Hematopoietic multipotent progenitor cell treated with erythropoietin and hydrocortisone succinate and interleukin-3 and kit ligand, for 8 days (in vitro differentiated cells): ENCODE measurements around the gene CLEC4F.
A peak's percentile ranks its signal among the peaks of the same experiment; 100 is the strongest.

Experiments
- DNase-seq: peaks from one replicate; pipeline ENCODE4 v3.0.0-alpha.2; 2015

The CLEC4F gene

GRCh38 chr2:70785137-70785911 lies 35.1 kb downstream of the CLEC4F start:
- peak; percentile 93 for DNase-seq

GRCh38 chr2:70784320-70784719 lies 36.1 kb downstream of the CLEC4F start:
- DNase-seq, result no peak

DNA sequence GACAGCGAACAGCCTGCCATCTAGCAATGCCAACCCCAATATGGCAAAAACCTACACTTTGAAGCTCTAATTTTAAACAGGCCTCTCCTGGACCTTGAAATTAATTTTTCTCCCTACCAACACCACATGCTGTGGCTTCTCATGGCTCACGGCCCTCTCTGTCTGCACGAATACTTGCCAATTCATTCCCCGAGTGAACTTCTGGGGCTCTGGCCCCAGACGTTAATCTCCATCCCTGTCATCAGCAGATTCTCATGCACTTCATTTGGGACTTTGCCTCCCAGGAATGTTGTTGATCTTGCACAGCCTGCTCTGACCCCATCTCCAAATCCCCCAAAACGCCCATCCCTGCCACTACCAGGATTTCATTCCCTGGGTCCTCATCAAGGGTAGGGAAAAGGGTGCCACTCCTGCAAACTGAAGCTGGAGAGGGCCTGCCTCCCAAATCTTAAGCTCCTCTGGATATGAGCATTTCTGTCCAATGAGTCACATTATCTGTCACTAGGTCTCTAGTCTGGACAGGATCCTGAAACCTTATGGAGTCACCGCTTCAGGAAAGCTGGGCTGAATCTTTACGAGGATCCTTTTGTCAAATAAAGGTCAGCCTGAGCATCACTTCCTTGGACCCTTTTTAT lies 40.4 kb downstream of the CLEC4F start:
- no peak for DNase-seq

GRCh38 chr2:70779491-70779890 lies 40.9 kb downstream of the CLEC4F start:
- DNase-seq, result no peak

GRCh38 chr2:70778676-70779075 lies 41.7 kb downstream of the CLEC4F start:
- DNase-seq, result no peak

DNA sequence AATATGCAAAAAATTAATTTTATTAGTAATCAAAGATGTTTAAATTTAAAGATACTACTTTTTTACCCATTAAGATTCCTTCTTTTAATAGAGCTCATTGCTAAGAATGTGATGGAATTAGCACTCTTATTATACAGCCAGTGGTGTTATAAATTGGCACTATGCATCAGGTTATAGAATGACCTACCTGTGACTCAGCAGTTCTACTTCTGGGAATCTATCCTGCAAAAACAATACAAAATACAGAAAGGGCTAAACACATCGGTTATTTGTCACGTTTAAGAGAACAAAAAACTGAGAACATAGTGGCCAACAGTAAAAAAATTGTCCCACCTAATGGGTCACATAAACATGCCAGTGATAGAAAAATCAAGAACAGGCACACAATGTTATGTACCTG lies 42.9 kb downstream of the CLEC4F start:
- DNase-seq, result no peak

DNA sequence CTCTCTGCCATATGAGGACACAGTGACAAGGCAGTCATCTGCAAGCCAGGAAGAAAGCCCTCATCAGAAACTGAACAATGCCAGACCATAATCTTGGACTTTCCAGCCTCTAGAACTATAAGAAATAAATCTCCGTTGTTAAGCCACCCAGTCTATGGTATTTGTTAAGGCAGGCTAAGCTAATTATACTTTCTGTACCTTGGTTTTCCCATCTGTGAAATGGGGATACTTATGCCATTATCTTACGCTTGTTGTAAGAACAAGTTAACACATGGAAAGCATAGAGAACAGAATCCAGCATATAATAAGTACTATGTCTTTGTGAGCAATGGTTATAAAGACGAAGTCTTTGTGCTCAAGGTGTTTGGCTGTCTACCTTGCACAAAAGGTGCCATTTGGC lies 44.1 kb downstream of the CLEC4F start:
- DNase-seq, result no peak

GRCh38 chr2:70775141-70775540 lies 45.3 kb downstream of the CLEC4F start:
- no peak for DNase-seq

DNA sequence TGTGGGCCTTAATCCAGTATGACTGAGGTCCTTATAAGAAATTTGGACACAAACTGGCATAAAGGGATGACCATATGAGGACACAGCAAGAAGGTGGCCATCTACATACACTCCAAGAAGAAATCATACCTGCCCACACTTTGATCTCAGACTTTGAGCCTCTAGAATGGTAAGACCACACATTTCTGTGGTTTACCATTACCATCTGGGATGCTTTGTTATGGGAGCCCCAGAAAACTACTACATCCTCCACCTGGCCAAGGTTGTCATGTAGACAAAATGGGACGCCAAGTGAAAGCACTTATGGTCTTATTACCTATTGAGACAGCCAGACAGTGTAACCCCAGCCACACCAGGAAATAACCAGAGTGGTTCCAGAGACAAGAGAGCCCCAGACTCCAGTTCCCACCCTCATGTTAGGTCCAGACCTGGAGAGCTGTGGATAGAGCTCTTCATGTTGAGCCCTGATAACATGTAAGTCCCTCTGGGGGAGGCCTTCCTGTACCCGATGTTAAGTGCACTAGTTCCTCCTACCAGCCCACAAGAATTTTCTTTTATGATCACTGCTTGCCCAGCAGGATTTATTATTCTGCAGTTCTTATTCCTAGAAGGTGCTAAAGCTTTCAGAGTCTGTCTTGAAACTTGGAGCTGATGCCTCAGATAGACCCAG lies 47.8 kb downstream of the CLEC4F start:
- no peak for DNase-seq

DNA sequence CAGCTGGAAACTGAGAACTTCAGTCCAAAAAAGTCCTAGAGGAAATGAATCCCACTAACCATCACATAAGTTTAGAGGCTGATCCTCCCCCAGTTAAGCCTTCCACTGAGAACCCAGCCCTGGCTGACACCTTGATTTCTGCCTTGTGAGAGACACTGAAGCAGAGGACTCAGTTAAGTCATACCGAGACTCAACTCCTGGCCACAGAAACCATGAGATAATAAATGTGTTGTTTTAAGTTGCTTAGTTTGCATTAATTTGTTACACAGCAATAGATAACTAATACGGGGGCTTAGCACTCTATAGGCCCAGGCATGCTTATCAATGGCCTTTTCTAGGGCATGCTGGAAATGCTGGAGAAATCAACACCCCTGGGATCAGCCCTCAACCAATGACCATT lies 49.0 kb downstream of the CLEC4F start:
- no peak for DNase-seq

GRCh38 chr2:70769450-70769849 lies 50.9 kb downstream of the CLEC4F start:
- no peak for DNase-seq

DNA sequence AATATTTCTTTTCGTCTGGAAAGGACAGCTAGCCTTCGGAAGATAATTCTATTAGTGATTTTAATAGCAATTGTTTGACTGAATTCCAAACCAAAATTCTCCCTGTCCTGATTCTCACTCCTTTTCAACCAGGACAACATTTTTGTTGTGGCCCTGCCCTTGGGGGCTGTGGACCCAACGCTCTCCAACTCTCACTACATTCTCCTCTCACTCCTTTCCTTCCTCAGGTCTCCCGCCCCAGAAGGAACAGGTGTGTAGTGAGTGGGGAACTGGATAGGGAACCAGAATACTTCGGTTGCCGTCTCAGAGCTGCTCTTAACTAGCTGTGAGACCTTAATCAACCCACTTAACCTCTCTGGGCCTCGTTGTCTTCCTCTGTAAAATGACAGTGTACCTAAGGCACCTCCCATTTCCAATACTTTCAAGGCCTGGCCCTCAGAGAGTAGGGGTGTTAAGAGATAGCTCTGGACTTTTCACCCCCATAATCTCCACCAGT lies 51.8 kb downstream of the CLEC4F start:
- no peak for DNase-seq

DNA sequence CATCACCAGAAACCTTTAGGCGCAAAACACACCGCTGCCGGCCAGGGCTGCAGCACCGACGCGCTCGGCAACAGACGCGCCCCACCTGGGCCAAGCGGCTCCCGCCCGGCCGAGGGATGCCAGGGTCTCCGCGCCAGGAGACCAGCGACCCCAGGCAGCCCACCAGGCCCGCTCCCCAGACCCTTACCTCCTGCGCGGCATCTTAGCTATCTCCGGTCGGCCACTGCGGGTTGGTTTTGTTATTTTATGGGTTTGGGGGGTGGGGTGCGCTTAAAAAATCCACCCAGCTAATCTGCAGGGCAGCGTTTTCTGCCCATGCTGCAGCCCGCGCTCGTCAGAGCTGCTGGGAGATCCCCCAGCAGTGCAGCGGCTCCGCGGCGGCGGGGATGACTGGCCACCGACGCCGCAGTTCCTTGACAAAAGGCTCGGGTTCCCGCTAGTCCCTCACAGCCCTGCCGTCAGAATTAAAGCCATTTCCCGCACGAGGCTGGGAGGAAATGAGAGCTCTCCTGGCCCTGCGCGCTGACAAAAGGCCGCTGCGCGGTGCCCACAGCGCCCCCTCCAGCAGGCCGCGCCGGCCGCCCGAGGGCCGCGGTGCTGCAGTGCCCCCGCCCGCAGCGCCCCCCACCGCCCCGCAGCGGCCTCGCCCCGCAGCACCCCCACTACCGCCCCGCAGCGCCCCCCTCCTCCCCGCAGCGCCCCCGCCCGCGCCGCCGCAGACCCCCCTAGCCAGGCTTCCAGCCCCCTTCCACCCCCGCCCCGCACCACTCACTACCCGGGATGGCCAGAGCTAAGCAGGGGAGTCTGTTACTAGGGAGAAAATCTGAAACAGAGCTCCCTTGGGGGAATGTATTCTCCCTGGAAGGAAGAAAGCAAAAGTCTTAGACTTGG lies 52.5 kb downstream of the CLEC4F start, which contains the start of gene ADD2:
Gene ADD2, minus strand, starts transcription at position 502 of the 891 bp plus-strand sequence. CDS start 61,792 bp downstream, outside the sequence.
- peak; percentile 47 for DNase-seq

DNA sequence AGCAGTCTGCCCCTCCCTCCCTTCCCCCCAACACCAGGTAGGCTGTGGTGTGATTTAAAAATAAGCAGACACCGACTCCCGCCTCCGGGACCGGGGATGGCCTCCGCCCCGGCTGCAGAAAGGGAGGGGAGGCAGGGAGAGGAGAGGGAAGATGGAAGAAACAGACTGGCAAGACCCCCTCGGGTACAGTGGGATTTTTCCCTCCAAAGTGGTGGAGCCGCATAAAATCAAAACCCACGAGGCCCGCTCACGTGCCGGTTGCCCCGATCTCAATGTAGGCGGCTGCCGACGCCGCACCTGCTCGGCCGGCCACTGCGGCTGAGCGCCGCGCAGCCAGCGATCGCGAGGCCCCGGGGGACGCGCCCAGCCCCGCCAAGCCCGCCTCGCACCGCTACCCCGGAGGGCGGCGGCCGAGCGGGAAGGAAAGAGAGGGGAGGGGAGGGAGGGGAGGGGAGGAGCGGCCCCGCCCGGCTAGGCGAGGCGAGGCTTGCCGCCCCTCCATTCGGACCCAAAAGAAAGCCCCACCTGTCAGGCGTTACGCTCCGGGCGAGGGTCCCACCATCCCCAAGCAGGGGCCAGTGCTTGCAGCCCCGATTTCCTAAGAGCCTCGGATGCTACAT lies 53.2 kb downstream of the CLEC4F start:
- no peak for DNase-seq

GRCh38 chr2:70766357-70767078 lies 53.9 kb downstream of the CLEC4F start:
- no peak for DNase-seq

GRCh38 chr2:70765507-70765906 lies 54.9 kb downstream of the CLEC4F start:
- no peak for DNase-seq

- DNase-seq, result no peak
Measured at GRCh38 chr2:70759446-70759845, 61.0 kb downstream of the CLEC4F start.
